Uterus (tissue), 2 donors: ENCODE results near the gene TERT.

ENCODE experiments used
- CTCF ChIP-seq, 4 experiments: fragments of 200-600 bp in 2 of 4; fragments of 450-650 bp in 2 of 4; sonication (generic) in 2 of 4; IDR thresholded peaks; one replicate each; pipeline ENCODE4 v1.5.1; 2016 to 2019; ENCODE audit warnings: antibody characterized with exemption in 4 of 4, mild to moderate bottlenecking in 2 of 4, moderate library complexity in 1 of 4
- POLR2A ChIP-seq, 2 donors: fragments of 450-650 bp; IDR thresholded peaks; one replicate each; pipeline ENCODE4 v1.6.1; 2016; ENCODE audit warnings: antibody characterized with exemption in 2 of 2, mild to moderate bottlenecking in 1 of 2, moderate library complexity in 1 of 2

GRCh38 chr5:1212881-1213280, 82.0 kb downstream of the TERT start:
- TF ChIP-seq CTCF (IDR thresholded peaks at IDR 0.05) (no peak), POLR2A (IDR thresholded peaks at IDR 0.05) (no peak)
